LNCAP (cell line): Measurements from ENCODE around the gene PRPF8.

Experiments used
- TF ChIP-seq, protein P1 (sequence below): fragments of 450-650 bp; IDR thresholded peaks from 2 replicates; pipeline ENCODE4 v1.5.1; 2017; ENCODE audit warnings: mild to moderate bottlenecking

Gene PRPF8

GRCh38 chr17:1714427-1714979 lies 29.8 kb upstream of the PRPF8 start:
- TF ChIP-seq, protein P1, sequence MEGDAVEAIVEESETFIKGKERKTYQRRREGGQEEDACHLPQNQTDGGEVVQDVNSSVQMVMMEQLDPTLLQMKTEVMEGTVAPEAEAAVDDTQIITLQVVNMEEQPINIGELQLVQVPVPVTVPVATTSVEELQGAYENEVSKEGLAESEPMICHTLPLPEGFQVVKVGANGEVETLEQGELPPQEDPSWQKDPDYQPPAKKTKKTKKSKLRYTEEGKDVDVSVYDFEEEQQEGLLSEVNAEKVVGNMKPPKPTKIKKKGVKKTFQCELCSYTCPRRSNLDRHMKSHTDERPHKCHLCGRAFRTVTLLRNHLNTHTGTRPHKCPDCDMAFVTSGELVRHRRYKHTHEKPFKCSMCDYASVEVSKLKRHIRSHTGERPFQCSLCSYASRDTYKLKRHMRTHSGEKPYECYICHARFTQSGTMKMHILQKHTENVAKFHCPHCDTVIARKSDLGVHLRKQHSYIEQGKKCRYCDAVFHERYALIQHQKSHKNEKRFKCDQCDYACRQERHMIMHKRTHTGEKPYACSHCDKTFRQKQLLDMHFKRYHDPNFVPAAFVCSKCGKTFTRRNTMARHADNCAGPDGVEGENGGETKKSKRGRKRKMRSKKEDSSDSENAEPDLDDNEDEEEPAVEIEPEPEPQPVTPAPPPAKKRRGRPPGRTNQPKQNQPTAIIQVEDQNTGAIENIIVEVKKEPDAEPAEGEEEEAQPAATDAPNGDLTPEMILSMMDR: no peak

DNA sequence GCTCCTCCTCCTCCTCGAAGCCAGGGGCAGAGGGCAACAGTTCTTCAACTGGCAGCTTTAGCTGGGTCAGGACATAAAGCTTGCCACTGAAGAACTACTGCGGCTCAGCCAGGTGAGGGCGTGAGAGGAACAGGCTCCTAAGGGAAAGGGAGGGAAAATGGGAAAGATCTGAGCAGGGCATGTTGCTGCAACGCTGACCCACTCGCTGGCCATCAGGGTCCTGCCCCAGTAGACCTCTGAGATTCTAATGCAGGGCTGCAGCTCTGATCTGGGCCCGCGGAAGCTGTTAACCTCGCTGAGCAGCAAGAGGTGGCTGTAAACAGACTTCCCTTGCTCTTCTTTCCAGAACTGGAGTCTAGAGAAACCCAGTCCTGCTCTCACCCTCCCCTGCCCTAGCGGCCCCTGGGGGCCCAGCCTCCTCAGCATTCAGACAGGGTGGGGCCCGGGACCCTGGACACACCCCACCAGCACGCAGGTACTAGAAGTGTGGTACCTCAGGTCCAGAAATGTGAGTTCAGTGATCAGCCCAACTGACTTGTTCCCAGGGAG lies 29.3 kb upstream of the PRPF8 start:
- TF ChIP-seq, protein P1: peak; percentile 74

GRCh38 chr17:1713160-1713877 lies 28.7 kb upstream of the PRPF8 start:
- TF ChIP-seq, protein P1: no peak

- TF ChIP-seq, protein P1: no peak
These were observed 27.6 kb upstream of the PRPF8 start for GRCh38 chr17:1712271-1712670.

DNA sequence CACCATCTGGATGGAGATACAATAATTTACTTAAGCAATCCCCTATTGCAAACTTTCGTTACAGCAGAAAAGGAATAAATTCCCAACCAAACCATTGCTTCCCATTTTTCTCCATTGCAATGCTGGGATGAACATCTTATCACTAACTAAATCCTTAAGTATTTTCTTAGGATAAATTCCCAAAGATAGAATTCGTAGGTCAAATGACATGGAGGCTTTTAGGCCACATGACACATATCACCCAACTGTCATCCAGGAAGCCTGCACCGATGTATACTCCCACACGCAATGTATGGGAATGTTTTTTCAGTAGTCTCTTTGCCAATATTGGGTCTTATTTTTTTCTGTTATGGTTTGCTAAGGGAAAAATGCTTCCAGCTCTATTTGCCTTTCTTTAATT lies 27.1 kb upstream of the PRPF8 start:
- TF ChIP-seq, protein P1: no peak

- TF ChIP-seq, protein P1: no peak
These were observed 26.3 kb upstream of the PRPF8 start for GRCh38 chr17:1710807-1711553.

DNA sequence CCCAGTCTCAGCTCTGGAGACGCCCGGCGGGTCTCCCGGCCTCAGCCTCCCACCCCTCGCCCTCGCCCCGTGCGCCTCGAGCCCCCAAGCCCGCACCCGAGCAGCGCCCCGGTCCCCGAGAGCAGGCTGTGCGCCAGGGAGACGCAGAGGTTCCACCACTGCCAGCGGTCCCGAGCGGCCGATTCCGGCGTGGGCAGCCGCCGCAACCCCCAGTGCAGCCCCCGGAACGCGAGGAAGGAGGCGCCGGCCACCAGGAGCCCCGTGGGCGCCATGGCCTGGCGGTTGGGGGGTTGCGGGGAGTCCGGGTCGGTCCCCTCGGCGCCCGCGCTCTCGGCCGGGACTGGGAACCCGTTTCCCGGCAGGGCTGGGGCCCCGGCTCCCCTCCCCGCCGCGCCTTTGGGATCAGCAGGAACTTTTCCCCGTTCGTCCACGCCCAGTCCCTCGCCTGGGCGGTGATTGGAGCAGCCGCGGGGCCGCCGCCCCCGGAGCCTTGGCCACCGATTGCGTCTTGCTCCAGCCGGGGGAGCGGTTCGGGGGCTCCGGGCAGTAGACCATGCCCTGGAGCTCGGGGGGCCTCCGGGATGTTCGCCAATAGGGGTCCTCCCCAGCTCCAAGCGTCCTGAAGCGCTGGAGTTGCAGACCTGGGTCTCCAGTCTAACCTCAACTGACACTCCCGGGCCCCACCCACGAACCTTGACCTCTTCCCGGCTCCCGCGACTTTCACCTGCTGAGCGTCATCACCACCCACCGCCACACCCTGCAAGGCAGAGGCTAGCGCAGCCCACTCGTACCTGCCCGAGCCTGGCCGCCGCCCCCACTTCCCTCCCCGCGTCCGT lies 25.5 kb upstream of the PRPF8 start, which contains the start of gene TLCD2:
TSS of gene TLCD2 (minus strand) at position 407 of the 836 bp plus-strand sequence. CDS start at position 272, 135 bp downstream.
- TF ChIP-seq, protein P1: no peak
